Fibroblast of peridontal ligament (primary cell): Measurements from ENCODE around the gene NCKAP5.

Experiments
- DNase-seq: peaks from one replicate; pipeline ENCODE4 v3.0.0-alpha.2; 2010; ENCODE audit errors: extremely low read depth

Gene NCKAP5

GRCh38 chr2:133568172-133568571 lies at the start of gene NCKAP5:
Gene NCKAP5, minus strand, starts transcription at chr2:133568463. Its CDS starts 50,937 bp downstream, at chr2:133517526.
- peak; percentile 70 for DNase-seq

GRCh38 chr2:133609664-133610063 lies 41.4 kb upstream of the NCKAP5 start:
- no peak for DNase-seq

GRCh38 chr2:133608291-133608690 lies 40.0 kb upstream of the NCKAP5 start:
- DNase-seq = no peak

GRCh38 chr2:133607679-133608078 lies 39.4 kb upstream of the NCKAP5 start:
- DNase-seq = peak; percentile 72

- no peak for DNase-seq
Measured at GRCh38 chr2:133606616-133607015, 38.4 kb upstream of the NCKAP5 start.

- DNase-seq = no peak
Measured at GRCh38 chr2:133605766-133606137, 37.5 kb upstream of the NCKAP5 start.

- peak; percentile 41 for DNase-seq
Measured at GRCh38 chr2:133605011-133605765, 36.9 kb upstream of the NCKAP5 start.

GRCh38 chr2:133603109-133603508 lies 34.8 kb upstream of the NCKAP5 start:
- no peak for DNase-seq

- DNase-seq = peak; percentile 74
Measured at GRCh38 chr2:133602538-133602937, 34.3 kb upstream of the NCKAP5 start.

GRCh38 chr2:133600266-133600928 lies 32.1 kb upstream of the NCKAP5 start:
- no peak for DNase-seq

GRCh38 chr2:133599811-133600210 lies 31.5 kb upstream of the NCKAP5 start:
- no peak for DNase-seq

GRCh38 chr2:133599211-133599803 lies 31.0 kb upstream of the NCKAP5 start:
- DNase-seq = no peak

- no peak for DNase-seq
Measured at GRCh38 chr2:133598769-133599168, 30.5 kb upstream of the NCKAP5 start.

GRCh38 chr2:133596701-133597393 lies 28.6 kb upstream of the NCKAP5 start:
- DNase-seq = no peak

GRCh38 chr2:133591164-133591563 lies 22.9 kb upstream of the NCKAP5 start:
- peak; percentile 48 for DNase-seq

- DNase-seq = no peak
Measured at GRCh38 chr2:133589456-133589855, 21.2 kb upstream of the NCKAP5 start.

GRCh38 chr2:133588144-133588543 lies 19.9 kb upstream of the NCKAP5 start:
- no peak for DNase-seq

GRCh38 chr2:133586978-133587377 lies 18.7 kb upstream of the NCKAP5 start:
- DNase-seq = peak; percentile 52

GRCh38 chr2:133581010-133581760 lies 12.9 kb upstream of the NCKAP5 start:
- DNase-seq = peak; percentile 71

GRCh38 chr2:133579274-133579673 lies 11.0 kb upstream of the NCKAP5 start:
- DNase-seq = peak; percentile 78

GRCh38 chr2:133576714-133577113 lies 8.5 kb upstream of the NCKAP5 start:
- no peak for DNase-seq

- no peak for DNase-seq
Measured at GRCh38 chr2:133574620-133575019, 6.4 kb upstream of the NCKAP5 start.
